Esophagus squamous epithelium (tissue), 4 donors: ENCODE results near the gene CEACAM1.

ENCODE experiments used
- CTCF ChIP-seq, 6 experiments: fragments of 450-650 bp in 4 of 6; fragments of 200-600 bp in 2 of 6; sonication (generic) in 2 of 6; IDR thresholded peaks; one replicate each; pipeline ENCODE4 v1.5.1; 2016 to 2019; ENCODE audit warnings: antibody characterized with exemption in 6 of 6, mild to moderate bottlenecking in 4 of 6, moderate library complexity in 4 of 6
- POLR2A ChIP-seq, 4 donors: fragments of 450-650 bp; IDR thresholded peaks; one replicate each; pipeline ENCODE4 v1.6.1; 2017; ENCODE audit warnings: antibody characterized with exemption in 4 of 4, mild to moderate bottlenecking in 4 of 4, moderate library complexity in 3 of 4

- TF ChIP-seq CTCF (IDR thresholded peaks at IDR 0.05) (no peak), POLR2A (IDR thresholded peaks at IDR 0.05) (no peak)
Observed at GRCh38 chr19:42546831-42547500, 18.7 kb upstream of the CEACAM1 start.
